OCI-LY7 (cell line): Measurements from ENCODE around the gene ADD3. TPM values are rescaled to one million over a fixed set of nuclear protein-coding genes. Genes with fewer than 3 reads are reported as not detected.

Experiments
- BruUV-seq: library from RNA; stranded (reverse); fragments of 400-500 nt; replicated peaks from 2 replicates; lab custom pipeline; 2021; lab: Mats Ljungman, UMichigan
- CTCF ChIA-PET: fragments of 300-600 bp; sonication (Branson Sonifier 250); formaldehyde crosslinking; loops from one replicate; lab custom pipeline; 2022; ENCODE audit warnings: antibody characterized with exemption; ENCODE audit not compliant: unreplicated experiment; lab: Charles Lee
- POLR2A ChIA-PET: fragments of 300-600 bp; sonication (Branson Sonifier 250); formaldehyde crosslinking; loops from one replicate; lab custom pipeline; 2022; ENCODE audit warnings: antibody characterized with exemption; lab: Charles Lee
- DNase-seq: peaks from one replicate; pipeline ENCODE4 v3.0.0-alpha.2; 2015; ENCODE audit warnings: low spot score
- H2AFZ ChIP-seq: fragments of 200-600 bp; sonication (generic), shearing (Covaris generic); 2 replicates; pipeline ENCODE4 v1.6.1; 2014; ENCODE audit warnings: mild to moderate bottlenecking, antibody characterized with exemption, low read length, moderate library complexity
- H3K27ac ChIP-seq: fragments of 200-600 bp; sonication (generic); 2 replicates; pipeline ENCODE4 v1.5.1; 2014; ENCODE audit warnings: mixed run types, low read depth, mild to moderate bottlenecking, moderate library complexity, low read length, inconsistent platforms; ENCODE audit not compliant: poor library complexity, severe bottlenecking
- H3K36me3 ChIP-seq: fragments of 200-600 bp; sonication (generic); 2 replicates; pipeline ENCODE4 v1.6.1; 2014; ENCODE audit warnings: mild to moderate bottlenecking, antibody characterized with exemption, low read length, moderate library complexity, mixed read lengths; ENCODE audit not compliant: insufficient read depth
- H3K4me1 ChIP-seq: fragments of 200-600 bp; sonication (generic); 2 replicates; pipeline ENCODE4 v1.5.1; 2014; ENCODE audit warnings: mild to moderate bottlenecking, low read length; ENCODE audit not compliant: insufficient read depth, poor library complexity, severe bottlenecking
- H3K4me2 ChIP-seq: fragments of 200-600 bp; sonication (generic); 2 replicates; pipeline ENCODE4 v1.6.1; 2014; ENCODE audit warnings: mild to moderate bottlenecking, low read length
- H3K4me3 ChIP-seq: fragments of 200-600 bp; sonication (generic); 2 replicates; pipeline ENCODE4 v1.5.1; 2014; ENCODE audit warnings: mild to moderate bottlenecking, low read depth, low read length; ENCODE audit not compliant: poor library complexity, severe bottlenecking
- H3K79me2 ChIP-seq: fragments of 200-600 bp; sonication (generic); 2 replicates; pipeline ENCODE4 v1.6.1; 2016; ENCODE audit warnings: low read depth, mild to moderate bottlenecking, low read length, moderate library complexity, mixed read lengths; ENCODE audit not compliant: insufficient read depth
- H3K9me2 ChIP-seq: fragments of 200-600 bp; sonication (generic); 2 replicates; pipeline ENCODE4 v1.6.1; 2016; ENCODE audit warnings: mild to moderate bottlenecking, low read length, mixed read lengths; ENCODE audit not compliant: insufficient read depth
- H3K9me3 ChIP-seq: fragments of 200-600 bp; sonication (generic); 2 replicates; pipeline ENCODE4 v1.6.1; 2014; ENCODE audit warnings: mild to moderate bottlenecking, mixed run types, low read length, mixed read lengths
- H4K20me1 ChIP-seq: fragments of 200-600 bp; sonication (generic); 2 replicates; pipeline ENCODE4 v1.6.1; 2014; ENCODE audit warnings: mild to moderate bottlenecking, antibody characterized with exemption, low read length, moderate library complexity, mixed read lengths; ENCODE audit not compliant: insufficient read depth
- EZH2phosphoT487 ChIP-seq: fragments of 200-600 bp; sonication (generic); IDR thresholded peaks from 2 replicates; pipeline ENCODE4 v1.6.1; 2018; ENCODE audit warnings: low read depth, borderline replicate concordance, mild to moderate bottlenecking, mixed run types, antibody characterized with exemption, low read length, moderate library complexity, mixed read lengths
- intact Hi-C: fragments of 100-400 bp; cut with micrococcal nuclease; formaldehyde crosslinking; loops from one replicate; pipeline ENCODE4 v1.10.0; 2022; ENCODE audit not compliant: unreplicated experiment
- total RNA-seq, 2 experiments: library from RNA; depleted of rRNA in 1 of 2; stranded (reverse); fragments of >200 nt in 1 of 2; shearing (Covaris generic) in 1 of 2; gene quantifications; 2 replicates each; pipeline ENCODE4 v1.2.3, GENCODE V29; 2014 to 2022
- TF ChIP-seq, protein P1 (sequence below): fragments of 200-600 bp; sonication (generic); conservative IDR thresholded peaks from 2 replicates; pipeline ENCODE4 v1.5.1; 2014; ENCODE audit warnings: mild to moderate bottlenecking, antibody characterized with exemption, low read length, moderate library complexity, mixed read lengths

The ADD3 gene
- total RNA-seq, 2 experiments from 2014 or later, result 75.8 to 89.7 TPM

GRCh38 chr10:110035070-110035921 is 27.5 kb downstream of the ADD3 start:
- Histone ChIP-seq H3K36me3 (no peaks in the 10 kb centered on the region), H3K9me2 (no peaks in the 10 kb centered on the region), H2AFZ (no peak overlapping the region), H3K9me3 (no peaks in the 10 kb centered on the region), H4K20me1 (peaks cover 14% of the 10 kb centered on the region), H3K4me1 (peaks cover 17% of the 10 kb centered on the region), H3K27ac (no peak overlapping the region), H3K4me3 (no peak overlapping the region), H3K79me2 (peaks cover 52% of the 10 kb centered on the region), H3K4me2 (no peak overlapping the region)
- ChIA-PET POLR2A (interaction anchor here (0.5 to 1.8 kb wide), 6 partner anchors 8 to 60 kb away, joined by 3 to 4 read pairs (median 3); no protein-coding TSS in a partner anchor), CTCF (no interaction called here)
- peak; percentile 12 for DNase-seq
- TF ChIP-seq, protein P1, sequence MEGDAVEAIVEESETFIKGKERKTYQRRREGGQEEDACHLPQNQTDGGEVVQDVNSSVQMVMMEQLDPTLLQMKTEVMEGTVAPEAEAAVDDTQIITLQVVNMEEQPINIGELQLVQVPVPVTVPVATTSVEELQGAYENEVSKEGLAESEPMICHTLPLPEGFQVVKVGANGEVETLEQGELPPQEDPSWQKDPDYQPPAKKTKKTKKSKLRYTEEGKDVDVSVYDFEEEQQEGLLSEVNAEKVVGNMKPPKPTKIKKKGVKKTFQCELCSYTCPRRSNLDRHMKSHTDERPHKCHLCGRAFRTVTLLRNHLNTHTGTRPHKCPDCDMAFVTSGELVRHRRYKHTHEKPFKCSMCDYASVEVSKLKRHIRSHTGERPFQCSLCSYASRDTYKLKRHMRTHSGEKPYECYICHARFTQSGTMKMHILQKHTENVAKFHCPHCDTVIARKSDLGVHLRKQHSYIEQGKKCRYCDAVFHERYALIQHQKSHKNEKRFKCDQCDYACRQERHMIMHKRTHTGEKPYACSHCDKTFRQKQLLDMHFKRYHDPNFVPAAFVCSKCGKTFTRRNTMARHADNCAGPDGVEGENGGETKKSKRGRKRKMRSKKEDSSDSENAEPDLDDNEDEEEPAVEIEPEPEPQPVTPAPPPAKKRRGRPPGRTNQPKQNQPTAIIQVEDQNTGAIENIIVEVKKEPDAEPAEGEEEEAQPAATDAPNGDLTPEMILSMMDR, result peak; percentile 64
- no peak for TF ChIP-seq EZH2phosphoT487
- intact Hi-C loops, result no loop called here
- BruUV-seq, result no TSS peak

DNA sequence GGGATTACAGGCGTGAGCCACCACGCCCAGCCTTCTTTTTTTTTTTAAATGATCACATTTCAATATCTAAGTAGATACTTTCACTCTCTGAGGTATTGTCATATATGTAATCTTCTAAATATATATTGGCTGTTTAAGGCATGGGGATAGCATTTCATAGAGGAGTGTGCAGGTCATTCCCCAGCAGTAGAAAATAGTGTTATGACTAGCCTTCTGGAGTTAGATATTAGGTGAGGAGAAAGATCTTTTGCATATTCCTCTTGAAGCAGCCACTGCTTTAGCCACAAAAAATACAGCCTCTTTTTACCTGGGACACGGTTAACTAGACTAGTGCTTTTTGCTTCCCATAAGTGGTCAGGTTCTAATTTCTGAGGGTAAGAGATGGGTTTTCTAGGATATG is 28.9 kb downstream of the ADD3 start:
- Histone ChIP-seq H3K9me3 (no peaks in the 10 kb centered on the region), H2AFZ (no peak overlapping the region), H3K27ac (no peak overlapping the region), H3K36me3 (no peaks in the 10 kb centered on the region), H3K4me2 (no peak overlapping the region), H3K4me1 (peaks cover 17% of the 10 kb centered on the region), H3K79me2 (peaks cover 51% of the 10 kb centered on the region), H3K9me2 (no peaks in the 10 kb centered on the region), H4K20me1 (peaks cover 14% of the 10 kb centered on the region), H3K4me3 (no peak overlapping the region)
- intact Hi-C loops, result no loop called here
- no peak for DNase-seq
- BruUV-seq, result no TSS peak
- ChIA-PET POLR2A (interaction anchor here (0.6 to 0.8 kb wide), 3 partner anchors 40 to 197 kb away, joined by 3 to 5 read pairs (median 4); no protein-coding TSS in a partner anchor), CTCF (interaction anchor here (0.6 kb wide), 1 partner anchor 18 kb away, joined by 5 read pairs; no protein-coding TSS in a partner anchor)
- TF ChIP-seq EZH2phosphoT487, result no peak
- TF ChIP-seq, protein P1, result no peak
